Liver (tissue), 9 donors: Measurements from ENCODE around the gene ADAM30. TPM values are rescaled to one million over a fixed set of nuclear protein-coding genes. Genes with fewer than 3 reads are reported as not detected.

ENCODE experiments used
- DNase-seq: peaks from one replicate; pipeline ENCODE4 v3.0.0-alpha.2; 2017; ENCODE audit warnings: low spot score
- H3K27ac ChIP-seq, 2 donors: one replicate each; pipeline ENCODE4 v1.7.0; 2013; ENCODE audit warnings: inconsistent platforms in 2 of 2, low read length in 2 of 2, control low read depth in 1 of 2, low read depth in 1 of 2, mild to moderate bottlenecking in 1 of 2
- H3K27me3 ChIP-seq, 4 donors: one replicate each; pipeline versions ENCODE4 v1.6.1 to v1.7.0; 2013; ENCODE audit warnings: low read length in 3 of 4, inconsistent platforms in 1 of 4, mild to moderate bottlenecking in 1 of 4, moderate library complexity in 1 of 4; ENCODE audit not compliant: control insufficient read depth in 4 of 4, insufficient read depth in 4 of 4
- H3K36me3 ChIP-seq, 4 donors: one replicate each; pipeline versions ENCODE4 v1.6.1 to v1.7.0; 2013; ENCODE audit warnings: low read length in 3 of 4, mild to moderate bottlenecking in 3 of 4, low read depth in 1 of 4, moderate library complexity in 1 of 4; ENCODE audit not compliant: control insufficient read depth in 4 of 4, insufficient read depth in 3 of 4
- H3K4me1 ChIP-seq, 4 donors: one replicate each; pipeline versions ENCODE4 v1.6.1 to v1.7.0; 2013; ENCODE audit warnings: low read length in 3 of 4, mild to moderate bottlenecking in 3 of 4, moderate library complexity in 1 of 4; ENCODE audit not compliant: control insufficient read depth in 4 of 4, insufficient read depth in 4 of 4
- H3K4me3 ChIP-seq, 3 donors: one replicate each; pipeline versions ENCODE4 v1.6.1 to v1.7.0; 2013; ENCODE audit warnings: low read length in 3 of 3, control low read depth in 1 of 3, low read depth in 1 of 3, mild to moderate bottlenecking in 1 of 3
- H3K9ac ChIP-seq, 2 donors: one replicate each; pipeline ENCODE4 v1.7.0; 2013; ENCODE audit warnings: low read length in 2 of 2, mild to moderate bottlenecking in 2 of 2, moderate library complexity in 2 of 2, control low read depth in 1 of 2, low read depth in 1 of 2
- H3K9me3 ChIP-seq, 4 donors: one replicate each; pipeline versions ENCODE4 v1.6.1 to v1.7.0; 2013; ENCODE audit warnings: low read length in 3 of 4; ENCODE audit not compliant: control insufficient read depth in 4 of 4
- ATF3 ChIP-seq: IDR thresholded peaks from 2 replicates; pipeline ENCODE4 v1.6.1; 2016; ENCODE audit warnings: antibody characterized with exemption
- EGR1 ChIP-seq, 2 donors: IDR thresholded peaks; 2 replicates each; pipeline ENCODE4 v1.6.1; 2016 to 2018; ENCODE audit warnings: antibody characterized with exemption in 2 of 2, low read depth in 2 of 2
- FOXA1 ChIP-seq: IDR thresholded peaks from 2 replicates; pipeline ENCODE4 v1.6.1; 2016; ENCODE audit warnings: antibody characterized with exemption
- FOXA2 ChIP-seq: IDR thresholded peaks from 2 replicates; pipeline ENCODE4 v1.6.1; 2016; ENCODE audit warnings: antibody characterized with exemption
- GABPA ChIP-seq, 2 donors: IDR thresholded peaks in 1 of 2; conservative IDR thresholded peaks in 1 of 2; 2 replicates each; pipeline ENCODE4 v1.6.1; 2016; ENCODE audit warnings: antibody characterized with exemption in 2 of 2, mild to moderate bottlenecking in 1 of 2, moderate library complexity in 1 of 2
- HNF4A ChIP-seq, 2 donors: conservative IDR thresholded peaks; 2 replicates each; pipeline ENCODE4 v1.6.1; 2016; ENCODE audit warnings: antibody characterized with exemption in 2 of 2, mild to moderate bottlenecking in 2 of 2
- HNF4G ChIP-seq: IDR thresholded peaks from 2 replicates; pipeline ENCODE4 v1.6.1; 2016; ENCODE audit warnings: antibody characterized with exemption
- JUND ChIP-seq, 2 donors: IDR thresholded peaks; 2 replicates each; pipeline ENCODE4 v1.6.1; 2016; ENCODE audit warnings: antibody characterized with exemption in 2 of 2
- NR2F2 ChIP-seq: IDR thresholded peaks from 2 replicates; pipeline ENCODE4 v1.6.1; 2016; ENCODE audit warnings: antibody characterized with exemption
- RAD21 ChIP-seq, 2 donors: IDR thresholded peaks; 2 replicates each; pipeline ENCODE4 v1.6.1; 2016; ENCODE audit warnings: antibody characterized with exemption in 2 of 2, mild to moderate bottlenecking in 2 of 2
- RXRA ChIP-seq, 2 donors: IDR thresholded peaks; 2 replicates each; pipeline ENCODE4 v1.6.1; 2017 to 2018; ENCODE audit warnings: antibody characterized with exemption in 2 of 2, mild to moderate bottlenecking in 1 of 2
- SP1 ChIP-seq: IDR thresholded peaks from 2 replicates; pipeline ENCODE4 v1.6.1; 2018; ENCODE audit warnings: antibody characterized with exemption, mild to moderate bottlenecking
- TAF1 ChIP-seq: conservative IDR thresholded peaks from 2 replicates; pipeline ENCODE4 v1.6.1; 2016; ENCODE audit warnings: antibody characterized with exemption, mild to moderate bottlenecking
- YY1 ChIP-seq: IDR thresholded peaks from 2 replicates; pipeline ENCODE4 v1.6.1; 2016; ENCODE audit warnings: antibody characterized with exemption, mild to moderate bottlenecking
- WGBS: extraction: QIAGEN DNeasy Blood & Tissue Kit; methylation state at CpG from one replicate; pipeline ENCODE4 v1.1.7; 2013; 5-methylcytosine and 5-hydroxymethylcytosine counted together
- polyA plus RNA-seq, 2 donors: library from polyadenylated mRNA; stranded (reverse) in 1 of 2; unstranded in 1 of 2; fragments of 200-250 nt in 1 of 2; fragments of >200 nt in 1 of 2; fragmentation: Nextera tagmentation in 1 of 2; extraction: Ambion mirVana in 1 of 2; gene quantifications; one replicate each; pipeline versions ENCODE4 v1.2.1 to v1.2.3, GENCODE V29; 2013 to 2015
- total RNA-seq, 2 donors: library from RNA; depleted of rRNA; stranded (reverse); fragments of >200 nt; gene quantifications; one replicate each; pipeline ENCODE4 v1.2.3, GENCODE V29; 2014
- TF ChIP-seq, protein P1 (sequence below): fragments of 150-350 bp; IDR thresholded peaks from 2 replicates; pipeline ENCODE4 v1.5.1; 2017; ENCODE audit warnings: improper control_type of control experiment, low read depth, low read length; ENCODE audit not compliant: missing input control
- TF ChIP-seq, protein P2 (sequence below): IDR thresholded peaks from 2 replicates; pipeline ENCODE4 v1.6.1; 2016; ENCODE audit warnings: antibody characterized with exemption
- TF ChIP-seq, protein P3 (sequence below): IDR thresholded peaks from 2 replicates; pipeline ENCODE4 v1.6.1; 2016; ENCODE audit warnings: antibody characterized with exemption, mild to moderate bottlenecking
- TF ChIP-seq, protein P4 (sequence below): IDR thresholded peaks from 2 replicates; pipeline ENCODE4 v1.6.1; 2016; ENCODE audit warnings: antibody characterized with exemption
- donor health status: healthy.
- donor health status: healthy.
- donor health status: healthy.
- donor health status: healthy.
- donor health status: healthy.

Gene ADAM30
- total and polyA plus RNA-seq, 4 donors: not detected

GRCh38 chr1:119914071-119914470 lies 17.8 kb upstream of the ADAM30 start:
- no peaks in the 10 kb centered on the region for H3K4me1 ChIP-seq
- no peak overlapping the region for H3K9ac ChIP-seq
- no peak overlapping the region for H3K27ac ChIP-seq
- H3K9me3 ChIP-seq: no peaks in the 10 kb centered on the region
- no peak overlapping the region for H3K4me3 ChIP-seq
- no peak for DNase-seq
- WGBS: 75% methylated on average over 1 of the region's 1 CpG
- no peaks in the 10 kb centered on the region for H3K27me3 ChIP-seq
- no peak for TF ChIP-seq RAD21 (IDR thresholded peaks at IDR 0.05)
- TF ChIP-seq SP1: no peak
- no peak for TF ChIP-seq GABPA (IDR thresholded peaks at IDR 0.05 in 1 of 2, conservative IDR thresholded peaks at IDR 0.05 in 1 of 2)
- TF ChIP-seq TAF1: no peak
- no peak for TF ChIP-seq EGR1 (IDR thresholded peaks at IDR 0.05; ENCODE audit: low read depth in 2 of 2)
- TF ChIP-seq ATF3: no peak
- no peak for TF ChIP-seq HNF4A (conservative IDR thresholded peaks at IDR 0.05)
- TF ChIP-seq, protein P1, sequence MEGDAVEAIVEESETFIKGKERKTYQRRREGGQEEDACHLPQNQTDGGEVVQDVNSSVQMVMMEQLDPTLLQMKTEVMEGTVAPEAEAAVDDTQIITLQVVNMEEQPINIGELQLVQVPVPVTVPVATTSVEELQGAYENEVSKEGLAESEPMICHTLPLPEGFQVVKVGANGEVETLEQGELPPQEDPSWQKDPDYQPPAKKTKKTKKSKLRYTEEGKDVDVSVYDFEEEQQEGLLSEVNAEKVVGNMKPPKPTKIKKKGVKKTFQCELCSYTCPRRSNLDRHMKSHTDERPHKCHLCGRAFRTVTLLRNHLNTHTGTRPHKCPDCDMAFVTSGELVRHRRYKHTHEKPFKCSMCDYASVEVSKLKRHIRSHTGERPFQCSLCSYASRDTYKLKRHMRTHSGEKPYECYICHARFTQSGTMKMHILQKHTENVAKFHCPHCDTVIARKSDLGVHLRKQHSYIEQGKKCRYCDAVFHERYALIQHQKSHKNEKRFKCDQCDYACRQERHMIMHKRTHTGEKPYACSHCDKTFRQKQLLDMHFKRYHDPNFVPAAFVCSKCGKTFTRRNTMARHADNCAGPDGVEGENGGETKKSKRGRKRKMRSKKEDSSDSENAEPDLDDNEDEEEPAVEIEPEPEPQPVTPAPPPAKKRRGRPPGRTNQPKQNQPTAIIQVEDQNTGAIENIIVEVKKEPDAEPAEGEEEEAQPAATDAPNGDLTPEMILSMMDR: no peak
- no peak for TF ChIP-seq NR2F2
- TF ChIP-seq, protein P2, sequence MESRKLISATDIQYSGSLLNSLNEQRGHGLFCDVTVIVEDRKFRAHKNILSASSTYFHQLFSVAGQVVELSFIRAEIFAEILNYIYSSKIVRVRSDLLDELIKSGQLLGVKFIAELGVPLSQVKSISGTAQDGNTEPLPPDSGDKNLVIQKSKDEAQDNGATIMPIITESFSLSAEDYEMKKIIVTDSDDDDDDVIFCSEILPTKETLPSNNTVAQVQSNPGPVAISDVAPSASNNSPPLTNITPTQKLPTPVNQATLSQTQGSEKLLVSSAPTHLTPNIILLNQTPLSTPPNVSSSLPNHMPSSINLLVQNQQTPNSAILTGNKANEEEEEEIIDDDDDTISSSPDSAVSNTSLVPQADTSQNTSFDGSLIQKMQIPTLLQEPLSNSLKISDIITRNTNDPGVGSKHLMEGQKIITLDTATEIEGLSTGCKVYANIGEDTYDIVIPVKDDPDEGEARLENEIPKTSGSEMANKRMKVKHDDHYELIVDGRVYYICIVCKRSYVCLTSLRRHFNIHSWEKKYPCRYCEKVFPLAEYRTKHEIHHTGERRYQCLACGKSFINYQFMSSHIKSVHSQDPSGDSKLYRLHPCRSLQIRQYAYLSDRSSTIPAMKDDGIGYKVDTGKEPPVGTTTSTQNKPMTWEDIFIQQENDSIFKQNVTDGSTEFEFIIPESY: no peak
- TF ChIP-seq YY1: no peak
- no peak for TF ChIP-seq FOXA1
- no peak for TF ChIP-seq HNF4G
- no peak for TF ChIP-seq FOXA2
- peaks cover 9 to 58% (median 50%) of the 10 kb centered on the region in 4 donors for H3K36me3 ChIP-seq

DNA sequence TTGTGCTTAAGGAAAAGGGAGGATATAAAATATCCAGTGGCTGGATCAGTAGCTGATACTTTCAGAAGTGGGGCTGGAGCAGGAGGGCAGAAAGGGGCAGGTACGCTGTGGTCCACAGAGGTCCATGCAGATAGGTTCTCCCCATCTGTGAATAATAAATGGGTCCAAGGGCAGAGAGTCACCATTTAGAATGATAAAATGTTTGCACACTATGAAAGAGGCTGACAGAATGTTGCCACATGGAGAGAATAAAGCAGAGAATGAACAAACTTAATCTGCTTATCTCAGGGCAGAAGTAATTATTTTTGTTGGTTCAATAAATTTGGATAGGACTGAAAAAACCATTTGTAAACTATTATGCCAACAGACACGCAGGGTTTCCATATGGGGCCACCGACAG lies 16.6 kb upstream of the ADAM30 start:
- Histone ChIP-seq H3K36me3 (peaks cover 9 to 47% (median 39%) of the 10 kb centered on the region in 4 donors), H3K9ac (no peak overlapping the region), H3K4me3 (no peak overlapping the region), H3K4me1 (no peaks in the 10 kb centered on the region), H3K27me3 (no peaks in the 10 kb centered on the region), H3K9me3 (no peaks in the 10 kb centered on the region), H3K27ac (no peak overlapping the region)
- no peak for DNase-seq
- TF ChIP-seq, protein P3, sequence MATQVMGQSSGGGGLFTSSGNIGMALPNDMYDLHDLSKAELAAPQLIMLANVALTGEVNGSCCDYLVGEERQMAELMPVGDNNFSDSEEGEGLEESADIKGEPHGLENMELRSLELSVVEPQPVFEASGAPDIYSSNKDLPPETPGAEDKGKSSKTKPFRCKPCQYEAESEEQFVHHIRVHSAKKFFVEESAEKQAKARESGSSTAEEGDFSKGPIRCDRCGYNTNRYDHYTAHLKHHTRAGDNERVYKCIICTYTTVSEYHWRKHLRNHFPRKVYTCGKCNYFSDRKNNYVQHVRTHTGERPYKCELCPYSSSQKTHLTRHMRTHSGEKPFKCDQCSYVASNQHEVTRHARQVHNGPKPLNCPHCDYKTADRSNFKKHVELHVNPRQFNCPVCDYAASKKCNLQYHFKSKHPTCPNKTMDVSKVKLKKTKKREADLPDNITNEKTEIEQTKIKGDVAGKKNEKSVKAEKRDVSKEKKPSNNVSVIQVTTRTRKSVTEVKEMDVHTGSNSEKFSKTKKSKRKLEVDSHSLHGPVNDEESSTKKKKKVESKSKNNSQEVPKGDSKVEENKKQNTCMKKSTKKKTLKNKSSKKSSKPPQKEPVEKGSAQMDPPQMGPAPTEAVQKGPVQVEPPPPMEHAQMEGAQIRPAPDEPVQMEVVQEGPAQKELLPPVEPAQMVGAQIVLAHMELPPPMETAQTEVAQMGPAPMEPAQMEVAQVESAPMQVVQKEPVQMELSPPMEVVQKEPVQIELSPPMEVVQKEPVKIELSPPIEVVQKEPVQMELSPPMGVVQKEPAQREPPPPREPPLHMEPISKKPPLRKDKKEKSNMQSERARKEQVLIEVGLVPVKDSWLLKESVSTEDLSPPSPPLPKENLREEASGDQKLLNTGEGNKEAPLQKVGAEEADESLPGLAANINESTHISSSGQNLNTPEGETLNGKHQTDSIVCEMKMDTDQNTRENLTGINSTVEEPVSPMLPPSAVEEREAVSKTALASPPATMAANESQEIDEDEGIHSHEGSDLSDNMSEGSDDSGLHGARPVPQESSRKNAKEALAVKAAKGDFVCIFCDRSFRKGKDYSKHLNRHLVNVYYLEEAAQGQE: no peak
- TF ChIP-seq GABPA (IDR thresholded peaks at IDR 0.05 in 1 of 2, conservative IDR thresholded peaks at IDR 0.05 in 1 of 2) (no peak), SP1 (no peak), EGR1 (IDR thresholded peaks at IDR 0.05; ENCODE audit: low read depth in 2 of 2) (no peak), TAF1 (no peak), NR2F2 (no peak), FOXA1 (no peak), ATF3 (no peak), HNF4A (conservative IDR thresholded peaks at IDR 0.05) (no peak), RXRA (IDR thresholded peaks at IDR 0.05) (no peak), FOXA2 (no peak), YY1 (no peak), HNF4G (no peak), JUND (IDR thresholded peaks at IDR 0.05) (no peak), RAD21 (IDR thresholded peaks at IDR 0.05) (no peak)
- TF ChIP-seq, protein P1: no peak
- TF ChIP-seq, protein P2: no peak
- TF ChIP-seq, protein P4, sequence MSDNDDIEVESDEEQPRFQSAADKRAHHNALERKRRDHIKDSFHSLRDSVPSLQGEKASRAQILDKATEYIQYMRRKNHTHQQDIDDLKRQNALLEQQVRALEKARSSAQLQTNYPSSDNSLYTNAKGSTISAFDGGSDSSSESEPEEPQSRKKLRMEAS: no peak
- WGBS: 96% methylated on average over 3 of the region's 3 CpGs
